Mesendoderm (in vitro differentiated cells): ENCODE results near the gene DPRX.
A peak's percentile ranks its signal among the peaks of the same experiment; 100 is the strongest.

Experiments used
- DNase-seq: peaks from one replicate; pipeline ENCODE4 v3.0.0; 2013
- H2AK5ac ChIP-seq: 2 replicates; pipeline ENCODE4 v1.6.1; 2013; ENCODE audit warnings: low read length, inconsistent platforms
- H2BK120ac ChIP-seq: 2 replicates; pipeline ENCODE4 v1.6.1; 2013; ENCODE audit warnings: low read depth, mild to moderate bottlenecking, low read length, moderate library complexity, mixed read lengths
- H2BK15ac ChIP-seq: replicated peaks from 2 replicates; pipeline ENCODE4 v1.6.1; 2013; ENCODE audit warnings: low read depth, mild to moderate bottlenecking, moderate library complexity
- H2BK5ac ChIP-seq: 2 replicates; pipeline ENCODE4 v1.6.1; 2013; ENCODE audit warnings: low read length, inconsistent platforms
- H3K18ac ChIP-seq: 2 replicates; pipeline ENCODE4 v1.6.1; 2013; ENCODE audit warnings: mild to moderate bottlenecking, low read length, mixed read lengths
- H3K23ac ChIP-seq: one replicate; pipeline ENCODE4 v1.6.1; 2013; ENCODE audit warnings: low read length
- H3K27ac ChIP-seq: 2 replicates; pipeline ENCODE4 v1.5.1; 2013; ENCODE audit warnings: low read depth, mild to moderate bottlenecking, inconsistent platforms, low read length, moderate library complexity
- H3K27me3 ChIP-seq: 2 replicates; pipeline ENCODE4 v1.6.1; 2013; ENCODE audit warnings: low read length, control low read depth, mild to moderate bottlenecking, inconsistent platforms; ENCODE audit not compliant: insufficient read depth, poor library complexity
- H3K36me3 ChIP-seq: 2 replicates; pipeline ENCODE4 v1.6.1; 2013; ENCODE audit warnings: low read length, inconsistent platforms; ENCODE audit not compliant: control insufficient read depth, insufficient read depth
- H3K4ac ChIP-seq: one replicate; pipeline ENCODE4 v1.6.1; 2013; ENCODE audit warnings: low read depth, mild to moderate bottlenecking, low read length, moderate library complexity
- H3K4me1 ChIP-seq: 2 replicates; pipeline ENCODE4 v1.6.1; 2013; ENCODE audit warnings: low read depth, low read length, inconsistent platforms; ENCODE audit not compliant: control insufficient read depth
- H3K4me2 ChIP-seq: 2 replicates; pipeline ENCODE4 v1.6.1; 2013; ENCODE audit warnings: low read length
- H3K4me3 ChIP-seq: 2 replicates; pipeline ENCODE4 v1.5.1; 2013; ENCODE audit warnings: mild to moderate bottlenecking, low read length
- H3K56ac ChIP-seq: one replicate; pipeline ENCODE4 v1.6.1; 2013; ENCODE audit warnings: low read length
- H3K79me1 ChIP-seq: 2 replicates; pipeline ENCODE4 v1.6.1; 2013; ENCODE audit warnings: low read length, inconsistent platforms
- H3K79me2 ChIP-seq: 2 replicates; pipeline ENCODE4 v1.6.1; 2013; ENCODE audit warnings: mild to moderate bottlenecking, low read length; ENCODE audit not compliant: control insufficient read depth, insufficient read depth
- H3K9ac ChIP-seq: 2 replicates; pipeline ENCODE4 v1.6.1; 2013; ENCODE audit warnings: low read length, inconsistent platforms
- H4K5ac ChIP-seq: one replicate; pipeline ENCODE4 v1.6.1; 2013; ENCODE audit warnings: low read length
- H4K8ac ChIP-seq: one replicate; pipeline ENCODE4 v1.6.1; 2013; ENCODE audit warnings: low read depth, mild to moderate bottlenecking, control low read depth, low read length, moderate library complexity
- WGBS: extraction: QIAGEN DNeasy Blood & Tissue Kit; methylation state at CpG from one replicate; pipeline ENCODE4 v1.1.7; 2013; ENCODE audit warnings: low lambda C conversion rate, missing lambda C conversion rate; ENCODE audit not compliant: insufficient coverage; ENCODE audit errors: extremely low coverage; 5-methylcytosine and 5-hydroxymethylcytosine counted together

The DPRX gene

DNA sequence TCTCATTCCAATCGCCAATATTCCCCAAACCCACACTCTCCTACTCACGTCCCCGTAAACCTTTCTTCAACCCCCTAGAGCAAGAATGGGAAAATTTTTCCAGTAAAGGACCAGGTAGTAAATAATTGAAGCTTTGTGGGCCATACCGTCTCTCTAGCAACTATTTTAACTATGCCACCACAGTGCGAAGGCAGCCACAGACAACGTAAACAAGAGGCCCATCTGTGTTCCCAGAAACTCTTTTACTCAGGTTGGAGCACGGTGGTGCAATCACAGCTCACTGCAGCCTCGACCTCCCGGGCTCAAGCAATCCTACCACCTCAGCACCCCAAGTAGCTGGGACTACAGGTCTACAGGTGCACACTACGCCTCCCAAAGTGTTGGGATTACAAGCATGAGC, 3.0 kb downstream of the DPRX start:
- H2BK5ac ChIP-seq: no peak overlapping the region
- DNase-seq: no peak
- no peak overlapping the region for H3K4me3 ChIP-seq
- H3K27me3 ChIP-seq: no peaks in the 10 kb centered on the region
- H3K18ac ChIP-seq: no peak overlapping the region
- H3K79me2 ChIP-seq: no peaks in the 10 kb centered on the region
- no peak overlapping the region for H4K5ac ChIP-seq
- H3K4ac ChIP-seq: no peak overlapping the region
- H4K8ac ChIP-seq: no peak overlapping the region
- no peak overlapping the region for H2BK15ac ChIP-seq
- no peaks in the 10 kb centered on the region for H3K36me3 ChIP-seq
- 100% methylated on average over 3 of the region's 10 CpGs for WGBS
- H3K79me1 ChIP-seq: no peaks in the 10 kb centered on the region
- no peak overlapping the region for H2BK120ac ChIP-seq
- no peak overlapping the region for H3K4me2 ChIP-seq
- H3K56ac ChIP-seq: no peak overlapping the region
- no peak overlapping the region for H3K23ac ChIP-seq
- H3K9ac ChIP-seq: no peak overlapping the region
- H3K4me1 ChIP-seq: no peaks in the 10 kb centered on the region
- no peak overlapping the region for H3K27ac ChIP-seq
- no peak overlapping the region for H2AK5ac ChIP-seq

DNA sequence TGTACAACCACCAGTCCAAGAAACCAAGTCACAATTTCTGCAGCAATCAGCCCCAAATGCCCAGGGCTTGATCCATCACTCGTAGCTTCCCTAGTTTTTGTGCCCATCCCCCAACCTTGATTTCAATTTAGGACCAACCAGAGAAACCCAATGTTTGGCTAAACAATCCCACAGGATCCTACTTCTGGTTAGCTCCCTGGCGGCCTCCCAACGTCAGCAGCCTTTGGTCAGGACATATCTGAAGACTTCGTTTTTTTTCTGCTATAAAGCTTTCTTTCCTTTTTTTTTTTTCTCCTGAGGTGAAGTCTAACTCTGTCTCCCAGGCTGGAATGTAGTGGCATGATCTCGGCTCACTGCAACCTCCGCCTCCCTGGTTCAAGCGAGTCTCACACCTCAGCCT, 7.7 kb downstream of the DPRX start:
- H3K79me2 ChIP-seq: no peaks in the 10 kb centered on the region
- no peak overlapping the region for H3K27ac ChIP-seq
- no peaks in the 10 kb centered on the region for H3K36me3 ChIP-seq
- H3K4me3 ChIP-seq: no peak overlapping the region
- no peak overlapping the region for H2BK15ac ChIP-seq
- H3K4me2 ChIP-seq: no peak overlapping the region
- no peak overlapping the region for H3K4ac ChIP-seq
- H3K56ac ChIP-seq: no peak overlapping the region
- H2BK120ac ChIP-seq: no peak overlapping the region
- H2BK5ac ChIP-seq: no peak overlapping the region
- no peak overlapping the region for H4K5ac ChIP-seq
- H2AK5ac ChIP-seq: no peak overlapping the region
- H3K23ac ChIP-seq: no peak overlapping the region
- WGBS: no CpG with 5 or more reads among the region's 7 CpGs
- no peaks in the 10 kb centered on the region for H3K27me3 ChIP-seq
- H3K18ac ChIP-seq: no peak overlapping the region
- H3K4me1 ChIP-seq: peaks cover 2% of the 10 kb centered on the region
- no peak overlapping the region for H4K8ac ChIP-seq
- no peak for DNase-seq
- no peak overlapping the region for H3K9ac ChIP-seq
- H3K79me1 ChIP-seq: no peaks in the 10 kb centered on the region

DNA sequence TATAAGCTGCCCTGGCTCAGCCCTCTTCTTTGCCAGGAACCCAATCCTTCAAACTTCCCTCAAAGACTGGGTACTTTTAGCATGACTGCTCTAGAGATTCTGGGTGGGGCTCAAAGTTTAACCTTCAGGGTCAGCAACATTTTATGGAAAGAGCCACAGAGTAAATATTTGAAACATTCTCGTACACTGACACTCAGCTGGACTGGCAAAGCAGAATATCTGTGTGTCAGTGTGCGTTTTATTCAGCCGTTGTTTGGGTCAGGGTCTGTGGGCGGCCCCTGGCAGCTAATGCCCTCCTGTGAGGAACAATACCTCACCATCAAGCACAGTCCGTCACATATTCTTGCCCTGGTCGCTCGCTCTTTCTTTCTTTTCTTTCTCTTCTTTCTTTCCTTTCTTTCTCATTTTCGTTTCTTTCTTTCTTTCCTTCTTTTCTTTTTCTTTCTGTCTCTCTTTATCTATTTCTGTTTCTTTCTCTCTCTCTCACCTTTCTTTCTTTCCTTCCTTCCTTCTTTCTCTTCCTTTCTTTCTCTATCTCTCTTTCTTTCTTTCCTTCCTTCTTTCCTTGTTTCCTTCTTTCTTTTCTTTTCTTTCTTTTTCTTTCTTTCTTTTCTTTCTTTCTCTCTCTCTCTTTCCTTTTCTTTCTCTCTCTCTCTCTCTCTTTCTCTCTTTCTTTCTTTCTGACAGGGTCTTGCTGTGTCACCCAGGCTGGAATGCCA, 10.7 kb downstream of the DPRX start:
- no peaks in the 10 kb centered on the region for H3K79me2 ChIP-seq
- H3K27ac ChIP-seq: no peak overlapping the region
- H2BK120ac ChIP-seq: no peak overlapping the region
- no peak overlapping the region for H3K4me2 ChIP-seq
- H3K23ac ChIP-seq: no peak overlapping the region
- H4K5ac ChIP-seq: no peak overlapping the region
- no peak overlapping the region for H3K4me3 ChIP-seq
- H2AK5ac ChIP-seq: no peak overlapping the region
- H3K4ac ChIP-seq: no peak overlapping the region
- no peaks in the 10 kb centered on the region for H3K36me3 ChIP-seq
- no peaks in the 10 kb centered on the region for H3K27me3 ChIP-seq
- H2BK5ac ChIP-seq: no peak overlapping the region
- WGBS: no CpG with 5 or more reads among the region's 8 CpGs
- no peak overlapping the region for H4K8ac ChIP-seq
- H3K9ac ChIP-seq: no peak overlapping the region
- no peak for DNase-seq
- no peak overlapping the region for H3K56ac ChIP-seq
- H3K4me1 ChIP-seq: peaks cover 2% of the 10 kb centered on the region
- no peak overlapping the region for H2BK15ac ChIP-seq
- H3K79me1 ChIP-seq: no peaks in the 10 kb centered on the region
- H3K18ac ChIP-seq: peak overlapping the region; percentile 16

- Histone ChIP-seq H2BK15ac (no peak overlapping the region), H3K4me2 (no peak overlapping the region), H3K9ac (no peak overlapping the region), H3K4ac (no peak overlapping the region), H3K18ac (peak overlapping the region; percentile 45), H3K56ac (no peak overlapping the region), H3K27me3 (no peaks in the 10 kb centered on the region), H4K5ac (no peak overlapping the region), H2BK5ac (no peak overlapping the region), H3K4me1 (peaks cover 2% of the 10 kb centered on the region), H3K36me3 (no peaks in the 10 kb centered on the region), H2AK5ac (no peak overlapping the region), H4K8ac (no peak overlapping the region), H3K27ac (no peak overlapping the region), H2BK120ac (no peak overlapping the region), H3K23ac (no peak overlapping the region), H3K79me1 (no peaks in the 10 kb centered on the region), H3K79me2 (no peaks in the 10 kb centered on the region), H3K4me3 (no peak overlapping the region)
- peak; percentile 33 for DNase-seq
- WGBS: no CpG with 5 or more reads among the region's 4 CpGs
Measured at GRCh38 chr19:53644061-53644816, 12.4 kb downstream of the DPRX start.

DNA sequence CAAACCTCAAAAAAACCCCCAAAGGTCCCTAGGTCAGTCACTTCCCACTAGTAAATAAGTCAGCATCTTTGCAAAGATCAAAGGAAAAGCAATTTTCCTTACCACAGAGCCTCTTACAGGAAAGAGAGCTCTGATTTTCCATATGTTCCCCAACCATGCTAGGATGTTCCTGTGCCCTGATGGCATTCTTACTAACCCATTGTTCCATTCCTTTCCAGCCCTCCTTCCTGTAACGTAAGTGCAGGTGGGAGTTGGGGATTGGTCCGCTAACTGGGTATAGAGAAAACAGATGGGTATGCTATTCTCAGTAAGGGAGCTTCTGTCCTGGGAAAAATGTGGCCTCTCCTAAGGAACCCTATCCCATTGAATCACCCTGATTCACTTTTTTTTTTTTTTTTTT, 14.3 kb downstream of the DPRX start:
- Histone ChIP-seq H3K4me3 (no peak overlapping the region), H3K4me1 (peaks cover 2% of the 10 kb centered on the region)

More for the DNA sequence above, 14.3 kb downstream of the DPRX start:
- H2AK5ac ChIP-seq: no peak overlapping the region
- no peak overlapping the region for H3K9ac ChIP-seq
- no peak overlapping the region for H2BK5ac ChIP-seq
- H3K4me2 ChIP-seq: no peak overlapping the region
- H3K4ac ChIP-seq: no peak overlapping the region
- H3K56ac ChIP-seq: no peak overlapping the region
- H4K8ac ChIP-seq: no peak overlapping the region
- no peaks in the 10 kb centered on the region for H3K36me3 ChIP-seq
- no peak overlapping the region for H2BK15ac ChIP-seq
- no peak overlapping the region for H3K23ac ChIP-seq
- WGBS: no CpG with 5 or more reads among the region's 2 CpGs
- no peaks in the 10 kb centered on the region for H3K79me1 ChIP-seq
- no peak overlapping the region for H3K27ac ChIP-seq
- no peak for DNase-seq
- no peak overlapping the region for H2BK120ac ChIP-seq
- no peak overlapping the region for H4K5ac ChIP-seq
- H3K27me3 ChIP-seq: no peaks in the 10 kb centered on the region
- no peaks in the 10 kb centered on the region for H3K79me2 ChIP-seq
- no peak overlapping the region for H3K18ac ChIP-seq
